Fibroblast of villous mesenchyme (primary cell): ENCODE data around the gene ERVV-1. TPM values are rescaled to one million over a fixed set of nuclear protein-coding genes. Genes with fewer than 3 reads are reported as not detected.

Source experiments
- DNase-seq: peaks from one replicate; pipeline ENCODE4 v3.0.0-alpha.2; 2010; ENCODE audit warnings: low read depth
- H3K4me3 ChIP-seq: 2 replicates; pipeline ENCODE4 v1.5.1; 2011; ENCODE audit warnings: low read depth, mild to moderate bottlenecking, low read length
- total RNA-seq: library from RNA; depleted of rRNA; stranded (reverse); fragments of >200 nt; gene quantifications from 2 replicates; pipeline ENCODE4 v1.2.3, GENCODE V29; 2012
- TF ChIP-seq, protein P1 (sequence below): IDR thresholded peaks from 2 replicates; pipeline ENCODE4 v1.5.1; 2012; ENCODE audit warnings: low read depth, mild to moderate bottlenecking, low read length; ENCODE audit not compliant: insufficient read depth

ERVV-1 gene
- total RNA-seq, 1 donor, result not detected

DNA sequence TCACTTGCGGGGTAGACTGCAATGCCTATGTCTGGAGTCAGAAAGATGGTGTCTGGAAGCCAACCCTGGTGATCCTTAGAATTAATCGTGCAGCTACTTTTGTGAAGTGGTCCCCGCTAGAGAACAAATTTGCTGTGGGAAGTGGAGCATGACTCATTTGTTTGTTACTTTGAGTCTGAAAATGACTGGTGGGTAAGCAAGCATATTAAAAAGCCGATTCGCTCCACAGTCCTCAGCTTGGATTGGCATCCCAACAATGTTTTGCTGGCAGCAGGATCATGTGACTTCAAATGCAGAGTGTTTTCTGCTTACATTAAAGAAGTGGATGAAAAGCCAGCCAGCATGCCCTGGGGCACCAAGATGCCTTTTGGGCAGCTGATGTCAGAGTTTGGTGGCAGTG lies 9.5 kb upstream of the ERVV-1 start:
- TF ChIP-seq, protein P1, sequence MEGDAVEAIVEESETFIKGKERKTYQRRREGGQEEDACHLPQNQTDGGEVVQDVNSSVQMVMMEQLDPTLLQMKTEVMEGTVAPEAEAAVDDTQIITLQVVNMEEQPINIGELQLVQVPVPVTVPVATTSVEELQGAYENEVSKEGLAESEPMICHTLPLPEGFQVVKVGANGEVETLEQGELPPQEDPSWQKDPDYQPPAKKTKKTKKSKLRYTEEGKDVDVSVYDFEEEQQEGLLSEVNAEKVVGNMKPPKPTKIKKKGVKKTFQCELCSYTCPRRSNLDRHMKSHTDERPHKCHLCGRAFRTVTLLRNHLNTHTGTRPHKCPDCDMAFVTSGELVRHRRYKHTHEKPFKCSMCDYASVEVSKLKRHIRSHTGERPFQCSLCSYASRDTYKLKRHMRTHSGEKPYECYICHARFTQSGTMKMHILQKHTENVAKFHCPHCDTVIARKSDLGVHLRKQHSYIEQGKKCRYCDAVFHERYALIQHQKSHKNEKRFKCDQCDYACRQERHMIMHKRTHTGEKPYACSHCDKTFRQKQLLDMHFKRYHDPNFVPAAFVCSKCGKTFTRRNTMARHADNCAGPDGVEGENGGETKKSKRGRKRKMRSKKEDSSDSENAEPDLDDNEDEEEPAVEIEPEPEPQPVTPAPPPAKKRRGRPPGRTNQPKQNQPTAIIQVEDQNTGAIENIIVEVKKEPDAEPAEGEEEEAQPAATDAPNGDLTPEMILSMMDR, result no peak
- no peak overlapping the region for H3K4me3 ChIP-seq
- no peak for DNase-seq

DNA sequence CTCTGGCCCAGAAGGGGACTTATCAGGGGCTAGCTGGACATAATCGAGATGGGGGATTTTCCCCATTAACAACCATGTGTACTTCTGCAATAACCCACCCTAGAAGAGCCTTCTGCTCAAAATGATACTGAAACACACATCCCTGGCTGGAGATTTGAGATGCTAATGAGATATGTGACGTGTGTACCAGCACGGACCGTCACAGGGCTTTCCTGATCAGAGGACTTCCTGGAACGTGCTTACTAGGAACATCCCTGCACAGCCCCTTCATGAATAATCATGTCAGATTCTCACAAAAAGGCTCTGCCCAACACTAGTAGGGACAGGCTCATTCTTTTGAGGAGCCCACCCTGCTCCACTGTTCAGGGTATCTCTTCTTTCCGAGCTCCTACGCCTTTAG lies 6.5 kb upstream of the ERVV-1 start:
- DNase-seq, result no peak
- TF ChIP-seq, protein P1, result no peak
- no peak overlapping the region for H3K4me3 ChIP-seq

DNA sequence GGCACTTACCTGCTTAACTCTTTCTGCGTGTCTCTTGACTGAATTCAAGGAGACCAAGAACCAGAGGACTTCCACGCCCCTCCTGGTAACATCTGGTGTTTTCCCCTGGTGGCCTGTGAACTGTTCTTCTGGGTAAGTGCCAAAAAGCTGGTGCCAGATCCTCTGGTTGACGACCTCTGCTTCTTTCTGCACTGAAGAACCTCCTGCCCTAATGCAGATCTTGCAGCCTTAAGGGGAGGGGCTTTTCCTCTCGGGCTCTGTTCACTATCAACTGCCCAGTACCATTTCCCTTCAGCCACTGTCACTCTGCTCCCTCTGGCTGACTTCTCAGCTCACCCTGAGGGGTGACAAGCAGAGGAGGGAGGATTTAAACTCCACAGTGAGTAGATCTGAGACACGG lies 6.1 kb upstream of the ERVV-1 start:
- TF ChIP-seq, protein P1, result no peak
- no peak overlapping the region for H3K4me3 ChIP-seq
- DNase-seq, result no peak

- DNase-seq, result no peak
- no peak overlapping the region for H3K4me3 ChIP-seq
- TF ChIP-seq, protein P1, result no peak
Measured at GRCh38 chr19:53008061-53008778, 5.5 kb upstream of the ERVV-1 start.

DNA sequence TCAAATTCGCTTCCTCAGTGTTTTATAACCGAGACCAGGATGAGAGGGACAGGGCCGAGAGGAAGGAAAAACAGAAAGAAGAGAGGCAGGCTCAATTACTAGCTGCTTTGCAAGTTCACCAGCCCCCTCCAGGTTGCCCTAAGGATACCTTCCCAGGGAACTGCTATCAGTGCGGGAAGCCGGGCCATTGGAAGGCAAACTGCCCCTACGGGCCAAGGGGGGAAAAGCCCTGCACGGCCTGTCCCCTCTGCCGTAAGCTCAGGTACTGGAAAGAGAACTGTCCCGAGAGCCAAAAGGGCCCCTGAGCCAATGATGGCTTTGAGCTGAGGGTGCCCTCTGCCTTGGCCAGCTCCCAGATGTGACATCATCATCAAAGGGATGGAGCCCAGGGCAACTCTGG lies 3.2 kb upstream of the ERVV-1 start:
- DNase-seq, result no peak
- TF ChIP-seq, protein P1, result no peak
- no peak overlapping the region for H3K4me3 ChIP-seq

DNA sequence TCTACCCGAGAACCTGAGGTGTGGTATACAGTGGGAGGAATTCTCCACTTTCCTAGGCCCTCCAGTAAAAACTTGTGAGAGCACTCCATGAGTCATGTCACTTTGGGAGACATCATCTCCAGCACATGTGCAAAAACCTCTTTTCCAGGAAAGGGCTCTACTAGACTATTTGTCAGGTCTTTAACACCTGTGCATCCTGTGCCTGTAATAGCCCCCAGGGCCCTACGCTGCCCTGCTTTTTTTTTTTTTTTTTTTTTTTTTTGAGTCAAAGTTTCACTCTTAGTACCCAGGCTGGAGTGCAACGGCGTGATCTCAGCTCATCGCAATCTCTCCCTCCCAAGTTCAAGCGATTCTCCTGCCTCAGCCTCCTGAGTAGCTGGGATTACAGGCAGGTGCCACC lies 1.7 kb upstream of the ERVV-1 start:
- TF ChIP-seq, protein P1, result no peak
- H3K4me3 ChIP-seq, result no peak overlapping the region
- no peak for DNase-seq

- no peak overlapping the region for H3K4me3 ChIP-seq
- DNase-seq, result no peak
- TF ChIP-seq, protein P1, result no peak
Measured at GRCh38 chr19:53015159-53015558, 1.4 kb downstream of the ERVV-1 start.
